ENCODE measurements around the gene PDYN.

Gene PDYN

DNA sequence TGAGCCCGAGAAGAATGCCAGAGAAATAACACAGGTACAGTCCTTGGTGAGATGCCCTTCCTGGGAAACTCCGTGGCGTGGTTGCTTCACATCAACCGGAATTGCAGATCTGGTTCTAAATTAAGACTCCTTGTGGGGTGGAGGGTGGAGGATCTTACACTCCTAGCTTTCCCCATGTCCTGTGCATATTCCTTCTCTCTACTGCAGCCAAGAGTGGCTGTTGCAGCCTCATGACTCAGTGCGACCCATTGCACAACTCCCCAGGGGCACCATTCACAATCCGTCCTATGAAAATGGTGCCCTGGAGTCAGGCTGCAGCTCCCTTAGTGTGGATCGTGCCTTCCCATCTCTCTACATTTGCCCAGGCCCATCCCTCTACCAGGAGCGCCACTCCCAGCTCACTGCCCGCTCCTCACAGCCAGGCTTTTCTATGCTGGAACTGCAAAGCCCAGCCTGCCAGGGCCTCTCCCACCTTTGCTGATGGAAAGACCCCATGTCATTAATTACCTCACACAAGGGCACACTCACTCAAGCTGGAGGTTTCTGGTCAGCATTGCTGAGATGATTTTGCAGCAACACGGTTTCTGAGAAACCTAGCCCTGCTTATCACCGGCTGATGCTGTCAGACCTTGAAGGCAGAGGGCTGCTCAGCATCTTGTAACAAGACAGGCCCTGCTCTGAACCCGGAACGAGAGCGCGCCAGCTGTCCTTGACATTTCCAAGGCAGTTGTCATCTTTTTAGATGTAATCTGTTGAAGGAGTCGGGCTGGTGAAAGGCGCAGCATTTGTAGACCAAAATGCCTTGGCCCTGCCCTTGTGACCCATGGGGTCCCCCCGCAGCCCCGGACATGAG lies 58.9 kb downstream of the PDYN start:
- peak; percentile 63 to 68 for DNase-seq (ENCODE audit: low read depth in 2 of 2)

GRCh38 chr20:1934156-1934555 lies 59.7 kb downstream of the PDYN start:
- DNase-seq (ENCODE audit: low read depth in 2 of 2) = peak; percentile 52

DNA sequence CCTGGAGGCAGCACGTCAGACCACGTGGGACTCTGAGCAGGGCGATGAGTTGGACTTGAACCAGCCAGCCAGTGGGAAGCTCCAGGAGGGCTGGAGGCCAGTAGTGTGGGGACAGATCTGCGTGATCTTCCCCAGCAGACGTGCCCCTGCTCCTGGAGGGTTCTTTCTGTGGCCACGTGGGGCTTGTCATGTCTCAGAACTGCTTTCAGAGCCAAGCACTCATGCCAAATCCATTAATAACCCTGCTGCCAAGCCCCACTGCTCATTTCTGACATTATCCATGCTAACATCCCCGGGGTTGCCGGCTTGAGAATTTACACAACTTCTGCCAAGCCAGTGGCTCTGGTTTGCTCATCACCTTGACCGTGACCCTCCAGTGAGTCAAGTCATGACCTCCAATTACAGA lies 60.4 kb downstream of the PDYN start:
- DNase-seq (ENCODE audit: low read depth in 2 of 2) = no peak

GRCh38 chr20:1932971-1933370 lies 60.9 kb downstream of the PDYN start:
- no peak for DNase-seq (ENCODE audit: low read depth in 2 of 2)

DNA sequence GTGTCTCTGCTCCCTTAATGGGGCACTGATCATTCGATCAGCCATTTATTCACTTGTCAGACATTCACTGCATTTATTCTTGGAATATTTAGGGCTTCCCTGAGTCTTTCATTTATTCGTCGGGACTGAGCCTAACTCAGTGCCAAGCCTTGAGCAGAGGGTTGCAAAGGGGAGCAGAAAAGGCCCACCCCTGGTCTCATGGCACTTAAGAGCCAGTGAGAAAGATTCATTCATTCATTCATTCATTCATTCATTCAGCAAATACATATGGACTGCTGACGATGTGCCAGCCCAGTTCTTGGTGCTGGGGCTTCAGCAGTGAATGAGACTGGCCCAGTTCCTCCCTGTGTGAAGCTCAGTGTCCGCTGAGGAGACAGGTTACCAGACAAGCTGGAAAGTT lies 62.0 kb downstream of the PDYN start:
- DNase-seq (ENCODE audit: low read depth in 2 of 2) = no peak

DNA sequence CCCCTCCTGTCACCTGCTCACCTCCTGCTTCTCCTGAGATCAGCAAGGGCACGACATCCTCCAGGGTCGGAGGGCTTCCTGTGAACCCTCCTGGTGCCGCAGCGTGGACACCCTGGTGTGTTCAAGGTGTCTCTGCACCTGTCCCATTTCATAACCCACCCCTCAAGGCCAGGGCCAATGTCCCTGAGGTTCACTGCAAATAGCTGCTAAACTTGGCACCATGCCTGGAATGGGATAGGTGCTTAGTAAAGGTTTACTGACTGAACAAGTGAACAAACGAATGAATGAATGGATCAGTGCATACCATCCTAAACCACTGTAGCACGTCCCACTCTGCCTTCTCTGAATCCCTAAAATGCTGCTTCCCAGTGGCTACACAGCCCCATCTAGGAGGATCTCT lies 63.7 kb downstream of the PDYN start:
- no peak for DNase-seq (ENCODE audit: low read depth in 2 of 2)

GRCh38 chr20:1929460-1929859 lies 64.4 kb downstream of the PDYN start:
- DNase-seq (ENCODE audit: low read depth in 2 of 2) = no peak

- DNase-seq (ENCODE audit: low read depth in 2 of 2) = no peak
Observed at GRCh38 chr20:1928782-1929181, 65.1 kb downstream of the PDYN start.
